HUES64 (cell line): Measurements from ENCODE around the gene TJP1.
"Not testable (repeated sequence)": the region's sequence is repeated elsewhere in the genome, so short reads cannot be mapped to it uniquely, and the experiment has no call there.

Experiments used
- H3K27ac ChIP-seq: 2 replicates; pipeline ENCODE4 v1.7.0; 2013; ENCODE audit warnings: low read depth, low read length, inconsistent platforms
- H3K27me3 ChIP-seq: 2 replicates; pipeline ENCODE4 v1.6.1; 2013; ENCODE audit warnings: mild to moderate bottlenecking, low read length; ENCODE audit not compliant: insufficient read depth
- H3K36me3 ChIP-seq: 2 replicates; pipeline ENCODE4 v1.6.1; 2013; ENCODE audit warnings: mild to moderate bottlenecking, low read length; ENCODE audit not compliant: insufficient read depth
- H3K4me1 ChIP-seq: 2 replicates; pipeline ENCODE4 v1.6.1; 2013; ENCODE audit warnings: mild to moderate bottlenecking, low read length, moderate library complexity; ENCODE audit not compliant: insufficient read depth
- H3K4me3 ChIP-seq: 2 replicates; pipeline ENCODE4 v1.5.1; 2013; ENCODE audit warnings: mild to moderate bottlenecking, low read length, moderate library complexity
- H3K9ac ChIP-seq: 2 replicates; pipeline ENCODE4 v1.6.1; 2013; ENCODE audit warnings: mild to moderate bottlenecking, low read depth, low read length
- H3K9me3 ChIP-seq: 2 replicates; pipeline ENCODE4 v1.6.1; 2013; ENCODE audit warnings: low read depth, low read length; ENCODE audit not compliant: insufficient read depth
- WGBS: fragments of 150-250, 120-280 bp; methylation state at CpG from one replicate; pipeline ENCODE4 v1.1.7; 2013; ENCODE audit warnings: missing lambda C conversion rate; 5-methylcytosine and 5-hydroxymethylcytosine counted together

TJP1 gene

DNA sequence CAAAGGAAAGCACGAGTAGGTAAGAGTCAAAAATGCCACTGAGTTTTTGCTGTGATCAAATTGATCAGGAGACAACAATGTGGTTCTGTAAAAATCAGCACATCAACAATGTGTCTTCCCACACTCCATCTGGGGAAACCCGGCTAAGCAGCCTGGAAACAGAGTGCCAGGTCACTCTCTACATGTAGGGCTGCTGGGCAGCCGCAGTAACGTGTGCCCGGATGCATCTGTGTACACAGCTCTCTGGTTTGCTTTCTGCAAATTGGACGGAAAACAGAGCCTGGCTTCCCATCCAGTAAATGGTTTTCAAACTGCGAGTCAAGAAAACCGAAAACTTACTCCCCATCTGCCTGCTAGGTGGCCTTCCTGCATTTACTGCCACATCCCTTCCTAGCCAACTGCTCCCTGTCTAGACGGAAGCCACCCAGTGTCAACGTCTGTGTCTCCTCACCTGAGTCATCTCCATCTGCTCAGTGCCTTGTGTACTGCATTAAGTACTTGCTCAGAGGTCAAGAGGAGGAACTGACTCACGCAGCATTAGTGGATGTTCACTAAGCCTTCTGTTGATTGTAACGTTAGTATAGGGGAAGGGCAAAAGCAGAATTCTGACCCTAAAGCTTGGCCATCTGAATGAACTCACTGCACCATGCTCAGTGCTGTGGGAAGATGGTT lies 124.1 kb downstream of the TJP1 start:
- H3K27ac ChIP-seq: no peak overlapping the region
- H3K9me3 ChIP-seq: no peaks in the 10 kb centered on the region
- no peaks in the 10 kb centered on the region for H3K4me1 ChIP-seq
- H3K27me3 ChIP-seq: no peaks in the 10 kb centered on the region
- WGBS: 91% methylated on average over 12 of the region's 12 CpGs
- H3K4me3 ChIP-seq: no peak overlapping the region
- H3K36me3 ChIP-seq: peaks cover 47% of the 10 kb centered on the region
- H3K9ac ChIP-seq: no peak overlapping the region

GRCh38 chr15:29696950-29697738 lies 125.1 kb downstream of the TJP1 start:
- no peak overlapping the region for H3K27ac ChIP-seq
- no peaks in the 10 kb centered on the region for H3K27me3 ChIP-seq
- 90% methylated on average over 15 of the region's 15 CpGs for WGBS
- H3K4me3 ChIP-seq: no peak overlapping the region
- no peaks in the 10 kb centered on the region for H3K4me1 ChIP-seq
- H3K36me3 ChIP-seq: peaks cover 36% of the 10 kb centered on the region
- no peaks in the 10 kb centered on the region for H3K9me3 ChIP-seq
- no peak overlapping the region for H3K9ac ChIP-seq

GRCh38 chr15:29696506-29696905 lies 125.8 kb downstream of the TJP1 start:
- peaks cover 30% of the 10 kb centered on the region for H3K36me3 ChIP-seq
- not testable (repeated sequence) for H3K4me3 ChIP-seq, H3K4me1 ChIP-seq, H3K27me3 ChIP-seq, H3K9me3 ChIP-seq, H3K9ac ChIP-seq, H3K27ac ChIP-seq
- WGBS: 95% methylated on average over 7 of the region's 7 CpGs

DNA sequence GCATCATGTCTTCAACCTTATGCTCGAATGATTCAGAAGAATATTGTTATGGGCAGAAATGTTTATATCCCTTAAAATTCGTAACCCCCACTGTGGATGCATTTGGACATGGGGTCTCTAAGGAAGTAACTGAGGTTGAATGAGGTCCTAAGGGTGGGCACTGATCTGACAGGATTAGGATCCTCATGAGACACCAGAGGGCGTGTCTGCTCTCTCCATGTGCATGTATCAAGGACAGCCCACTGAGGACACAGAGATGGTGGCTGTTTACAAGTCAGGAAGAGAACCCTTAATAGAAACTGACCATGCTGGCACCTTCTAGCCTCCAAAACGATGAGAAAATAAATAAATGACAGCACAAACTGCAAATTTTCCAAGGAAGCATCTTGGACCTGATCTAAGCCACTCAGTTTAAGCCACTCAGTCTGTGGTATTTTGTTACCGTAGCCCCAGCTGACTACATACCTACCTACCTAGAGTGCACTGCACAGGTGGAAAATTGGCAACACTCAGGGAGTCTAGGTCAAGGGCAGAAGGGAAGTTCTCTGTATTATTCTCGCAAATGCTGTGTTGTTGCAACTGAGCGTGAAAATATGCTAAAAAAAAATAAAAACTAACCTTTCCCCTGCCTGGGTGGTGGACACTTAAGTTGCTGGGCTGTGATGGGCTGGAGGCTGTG lies 126.6 kb downstream of the TJP1 start:
- Histone ChIP-seq H3K4me1 (no peaks in the 10 kb centered on the region), H3K27ac (no peak overlapping the region), H3K36me3 (peaks cover 21% of the 10 kb centered on the region), H3K27me3 (no peaks in the 10 kb centered on the region), H3K9me3 (no peaks in the 10 kb centered on the region), H3K4me3 (no peak overlapping the region), H3K9ac (no peak overlapping the region)
- 83% methylated on average over 5 of the region's 7 CpGs for WGBS

DNA sequence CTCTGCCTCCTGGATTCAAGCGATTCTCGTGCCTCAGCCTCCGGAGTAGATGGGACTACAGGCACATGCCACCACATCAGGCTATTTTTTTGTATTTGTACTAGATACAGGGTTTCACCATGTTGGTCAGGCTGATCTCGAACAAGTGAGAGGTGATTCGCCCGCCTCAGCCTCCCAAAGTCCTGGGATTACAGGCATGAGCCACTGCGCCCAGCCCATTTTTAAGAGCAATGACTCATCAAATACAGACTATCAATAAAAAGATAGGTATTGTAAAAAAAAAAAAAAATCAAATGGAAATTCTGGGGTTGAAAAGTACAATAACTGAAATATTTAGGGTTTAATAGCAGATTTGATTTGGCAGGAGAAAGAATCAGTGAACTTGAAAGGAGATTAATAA lies 129.0 kb downstream of the TJP1 start:
- no peaks in the 10 kb centered on the region for H3K36me3 ChIP-seq
- H3K4me3 ChIP-seq: no peak overlapping the region
- 91% methylated on average over 7 of the region's 7 CpGs for WGBS
- H3K9me3 ChIP-seq: no peaks in the 10 kb centered on the region
- H3K27ac ChIP-seq: no peak overlapping the region
- no peaks in the 10 kb centered on the region for H3K4me1 ChIP-seq
- no peak overlapping the region for H3K9ac ChIP-seq
- no peaks in the 10 kb centered on the region for H3K27me3 ChIP-seq

DNA sequence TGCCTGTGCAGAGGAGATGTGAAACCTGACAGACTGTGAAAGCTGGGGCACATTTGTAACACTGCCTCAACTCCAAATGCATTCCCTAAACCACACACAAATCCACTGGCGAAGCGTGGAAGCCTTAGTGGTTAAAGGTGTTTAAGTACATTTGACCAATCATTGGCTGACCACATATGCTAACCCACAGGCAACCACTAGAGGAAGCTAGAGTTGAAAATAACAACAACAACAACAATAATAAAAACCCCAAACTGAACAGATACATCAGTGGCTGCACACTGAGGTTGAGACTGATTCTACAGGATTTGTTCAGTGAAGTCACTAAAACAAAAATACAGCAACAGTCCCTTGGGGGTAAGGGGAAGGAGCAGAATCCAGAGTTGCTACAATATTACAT lies 129.7 kb downstream of the TJP1 start:
- WGBS: no CpG with 5 or more reads among the region's 2 CpGs
- H3K9me3 ChIP-seq: no peaks in the 10 kb centered on the region
- no peak overlapping the region for H3K4me3 ChIP-seq
- H3K27ac ChIP-seq: no peak overlapping the region
- no peaks in the 10 kb centered on the region for H3K27me3 ChIP-seq
- no peaks in the 10 kb centered on the region for H3K4me1 ChIP-seq
- H3K36me3 ChIP-seq: no peaks in the 10 kb centered on the region
- H3K9ac ChIP-seq: no peak overlapping the region

GRCh38 chr15:29690765-29691475 lies 131.3 kb downstream of the TJP1 start:
- Histone ChIP-seq H3K9me3 (no peaks in the 10 kb centered on the region), H3K27ac (no peak overlapping the region), H3K9ac (no peak overlapping the region), H3K4me1 (no peaks in the 10 kb centered on the region), H3K4me3 (no peak overlapping the region), H3K27me3 (no peaks in the 10 kb centered on the region), H3K36me3 (no peaks in the 10 kb centered on the region)
- 78% methylated on average over 7 of the region's 7 CpGs for WGBS

GRCh38 chr15:29689287-29689986 lies 132.8 kb downstream of the TJP1 start:
- Histone ChIP-seq H3K9me3 (no peaks in the 10 kb centered on the region), H3K4me3 (no peak overlapping the region), H3K9ac (no peak overlapping the region), H3K27ac (no peak overlapping the region), H3K4me1 (no peaks in the 10 kb centered on the region), H3K27me3 (no peaks in the 10 kb centered on the region), H3K36me3 (no peaks in the 10 kb centered on the region)
- 94% methylated on average over 6 of the region's 6 CpGs for WGBS

GRCh38 chr15:29688506-29689286 lies 133.6 kb downstream of the TJP1 start:
- H3K4me3 ChIP-seq: no peak overlapping the region
- H3K9ac ChIP-seq: no peak overlapping the region
- H3K36me3 ChIP-seq: no peaks in the 10 kb centered on the region
- H3K27me3 ChIP-seq: no peaks in the 10 kb centered on the region
- H3K9me3 ChIP-seq: no peaks in the 10 kb centered on the region
- WGBS: 94% methylated on average over 26 of the region's 26 CpGs
- no peak overlapping the region for H3K27ac ChIP-seq
- H3K4me1 ChIP-seq: no peaks in the 10 kb centered on the region

GRCh38 chr15:29687939-29688505 lies 134.2 kb downstream of the TJP1 start:
- H3K27ac ChIP-seq: no peak overlapping the region
- no peak overlapping the region for H3K9ac ChIP-seq
- H3K36me3 ChIP-seq: no peaks in the 10 kb centered on the region
- H3K9me3 ChIP-seq: no peaks in the 10 kb centered on the region
- no peaks in the 10 kb centered on the region for H3K27me3 ChIP-seq
- no peaks in the 10 kb centered on the region for H3K4me1 ChIP-seq
- WGBS: 90% methylated on average over 24 of the region's 24 CpGs
- no peak overlapping the region for H3K4me3 ChIP-seq
